NT2/D1 (cell line): ENCODE results near the gene CCT5.

ENCODE experiments used
- DNase-seq: peaks from one replicate; pipeline ENCODE4 v3.0.0-alpha.2; 2011; ENCODE audit warnings: low read depth, low spot score
- H3K27me3 ChIP-seq: 2 replicates; pipeline ENCODE4 v1.6.0; 2011; ENCODE audit warnings: mild to moderate bottlenecking; ENCODE audit not compliant: insufficient read length, insufficient read depth
- H3K36me3 ChIP-seq: 2 replicates; pipeline ENCODE4 v1.6.1; 2011; ENCODE audit warnings: mild to moderate bottlenecking, low read length, mixed read lengths; ENCODE audit not compliant: insufficient read depth, insufficient read length
- H3K4me1 ChIP-seq: 2 replicates; pipeline ENCODE4 v1.5.1; 2011; ENCODE audit not compliant: insufficient read depth, insufficient read length
- H3K4me3 ChIP-seq: 2 replicates; pipeline ENCODE4 v1.5.1; 2011; ENCODE audit warnings: low read depth; ENCODE audit not compliant: insufficient read length
- H3K9ac ChIP-seq: 2 replicates; pipeline ENCODE4 v1.6.0; 2011; ENCODE audit warnings: low read depth; ENCODE audit not compliant: insufficient read length
- H3K9me3 ChIP-seq: 2 replicates; pipeline ENCODE4 v1.5.1; 2011; ENCODE audit warnings: mild to moderate bottlenecking, low read length; ENCODE audit not compliant: insufficient read depth
- SUZ12 ChIP-seq: IDR thresholded peaks from 2 replicates; pipeline ENCODE4 v1.6.1; 2011; ENCODE audit not compliant: insufficient read length, insufficient read depth; ENCODE audit errors: extremely low read depth
- YY1 ChIP-seq: IDR thresholded peaks from 2 replicates; pipeline ENCODE4 v1.6.1; 2011; ENCODE audit not compliant: insufficient read length, insufficient read depth
- ZNF274 ChIP-seq: IDR thresholded peaks from 2 replicates; pipeline ENCODE4 v1.6.1; 2011; ENCODE audit warnings: mild to moderate bottlenecking, low read depth, low read length

Gene CCT5

DNA sequence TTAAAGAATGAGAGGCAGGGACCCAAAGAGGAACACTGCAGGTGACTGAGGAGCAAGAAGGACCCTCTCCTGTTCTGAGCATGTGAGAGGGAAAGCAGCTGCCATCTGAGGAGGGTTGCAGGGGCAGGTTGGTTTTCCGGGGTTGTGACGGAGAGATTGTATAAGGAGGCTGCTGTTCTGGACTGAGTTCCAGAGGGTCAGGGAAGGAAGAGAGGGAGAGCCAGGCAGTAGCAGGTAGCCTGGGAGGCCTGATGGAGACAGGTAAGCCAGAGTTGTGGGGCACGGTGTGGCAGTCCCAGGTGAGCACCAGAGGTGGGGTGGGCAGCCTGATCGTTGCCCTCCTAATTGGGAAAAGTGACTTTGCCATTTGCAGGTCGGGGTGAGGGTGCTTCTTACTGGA lies 9.8 kb downstream of the CCT5 start:
- TF ChIP-seq YY1 = no peak
- no peak for TF ChIP-seq SUZ12
- TF ChIP-seq ZNF274 = no peak
- no peak overlapping the region for H3K9ac ChIP-seq
- H3K9me3 ChIP-seq = no peaks in the 10 kb centered on the region
- peaks cover 98% of the 10 kb centered on the region for H3K36me3 ChIP-seq
- H3K4me1 ChIP-seq = peaks cover 2% of the 10 kb centered on the region
- DNase-seq = no peak
- H3K4me3 ChIP-seq = no peak overlapping the region
- no peaks in the 10 kb centered on the region for H3K27me3 ChIP-seq

- no peak for DNase-seq
- H3K36me3 ChIP-seq = peaks cover 95% of the 10 kb centered on the region
- no peaks in the 10 kb centered on the region for H3K9me3 ChIP-seq
Observed at GRCh38 chr5:10261065-10261464, 11.0 kb downstream of the CCT5 start.

DNA sequence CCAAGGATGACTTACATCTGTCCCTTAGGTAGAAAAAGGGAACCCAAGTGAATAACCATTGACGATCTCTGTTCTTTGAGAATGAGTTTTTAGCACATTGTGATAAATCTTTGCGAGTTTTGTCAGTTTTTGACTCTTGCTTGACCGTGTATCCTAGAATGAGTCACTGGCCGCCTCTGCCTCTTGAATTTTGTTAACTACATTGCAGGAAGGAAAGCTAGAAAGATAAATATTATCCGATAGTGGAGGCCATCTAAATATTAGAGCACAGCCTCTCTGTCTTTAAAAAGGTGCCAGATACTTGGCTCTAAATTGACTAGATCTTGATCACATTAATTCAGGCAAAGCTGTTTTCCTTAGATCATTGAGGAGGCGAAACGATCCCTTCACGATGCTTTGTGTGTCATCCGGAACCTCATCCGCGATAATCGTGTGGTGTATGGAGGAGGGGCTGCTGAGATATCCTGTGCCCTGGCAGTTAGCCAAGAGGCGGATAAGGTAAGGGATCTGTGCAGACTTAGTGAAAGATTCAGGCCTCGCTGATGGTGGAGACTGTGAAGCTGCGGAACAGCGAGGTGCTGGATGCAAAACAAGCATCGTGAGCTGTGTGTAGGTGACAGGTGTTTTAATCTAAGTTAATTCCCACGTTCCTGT lies 12.2 kb downstream of the CCT5 start:
- Histone ChIP-seq H3K36me3 (peaks cover 84% of the 10 kb centered on the region), H3K4me1 (peaks cover 2% of the 10 kb centered on the region)
- TF ChIP-seq ZNF274 (no peak), YY1 (no peak), SUZ12 (no peak)

More at GRCh38 chr5:10261065-10261464, 11.0 kb downstream of the CCT5 start:
- peaks cover 2% of the 10 kb centered on the region for H3K4me1 ChIP-seq
- H3K4me3 ChIP-seq = no peak overlapping the region
- TF ChIP-seq SUZ12 (no peak), YY1 (no peak)
- H3K27me3 ChIP-seq = no peaks in the 10 kb centered on the region
- no peak overlapping the region for H3K9ac ChIP-seq

GRCh38 chr5:10262995-10263394 lies 12.9 kb downstream of the CCT5 start:
- H3K27me3 ChIP-seq = no peaks in the 10 kb centered on the region
- H3K36me3 ChIP-seq = peaks cover 76% of the 10 kb centered on the region
- TF ChIP-seq YY1 (no peak), SUZ12 (no peak), ZNF274 (no peak)
- no peak for DNase-seq
- H3K9me3 ChIP-seq = no peaks in the 10 kb centered on the region
- peaks cover 1% of the 10 kb centered on the region for H3K4me1 ChIP-seq
- H3K4me3 ChIP-seq = no peak overlapping the region
- H3K9ac ChIP-seq = no peak overlapping the region

More for the DNA sequence above, 12.2 kb downstream of the CCT5 start:
- no peak for DNase-seq
- H3K9me3 ChIP-seq = no peaks in the 10 kb centered on the region
- no peak overlapping the region for H3K4me3 ChIP-seq
- no peak overlapping the region for H3K9ac ChIP-seq
- no peaks in the 10 kb centered on the region for H3K27me3 ChIP-seq

GRCh38 chr5:10264604-10265003 lies 14.5 kb downstream of the CCT5 start:
- Histone ChIP-seq H3K4me3 (no peak overlapping the region), H3K9me3 (no peaks in the 10 kb centered on the region), H3K27me3 (no peaks in the 10 kb centered on the region), H3K9ac (no peak overlapping the region), H3K36me3 (peaks cover 60% of the 10 kb centered on the region), H3K4me1 (no peaks in the 10 kb centered on the region)
- no peak for DNase-seq
- no peak for TF ChIP-seq SUZ12
- TF ChIP-seq ZNF274 = no peak
- TF ChIP-seq YY1 = no peak

DNA sequence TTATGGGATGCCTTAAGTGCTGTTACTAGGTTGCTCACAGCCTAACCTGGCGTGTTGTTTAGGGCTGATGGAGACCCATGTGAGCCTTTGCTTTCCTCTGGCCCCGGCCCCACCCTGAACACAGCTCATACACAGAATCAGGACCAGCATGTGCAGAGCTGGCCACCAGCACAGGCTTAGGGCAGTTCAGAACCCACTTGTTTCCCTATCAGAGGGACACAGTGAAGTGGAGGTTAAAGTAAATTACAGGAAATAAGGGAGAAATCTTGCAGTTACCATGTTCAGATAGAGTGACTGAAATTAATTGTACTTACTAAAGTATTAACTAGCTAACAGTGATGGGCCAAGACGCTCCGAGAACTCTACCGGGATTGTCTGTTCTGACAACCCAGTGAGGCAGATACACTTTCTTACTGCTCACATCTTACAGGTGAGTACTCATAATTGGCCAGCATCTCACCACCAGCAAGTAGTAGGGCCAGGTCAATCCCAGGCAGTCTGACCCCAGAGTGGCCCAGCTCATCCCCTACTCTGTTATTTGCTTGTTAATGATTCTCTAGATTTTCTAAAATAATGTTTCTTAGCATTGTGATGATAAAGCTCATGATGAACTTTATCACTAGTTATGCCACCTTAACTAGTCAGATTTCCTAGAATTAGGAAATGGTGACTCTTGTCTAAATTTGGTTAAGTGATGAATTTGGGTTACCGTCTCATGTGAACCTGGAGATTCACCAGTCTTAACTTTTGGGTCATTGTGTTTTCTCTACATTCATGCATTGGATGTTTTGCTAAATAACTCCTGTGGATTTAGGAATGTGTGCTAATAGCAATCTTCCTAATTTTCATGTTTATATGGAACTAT lies 15.4 kb downstream of the CCT5 start:
- DNase-seq = no peak
- TF ChIP-seq ZNF274 = no peak
- no peak for TF ChIP-seq YY1
- TF ChIP-seq SUZ12 = no peak
- Histone ChIP-seq H3K9me3 (no peaks in the 10 kb centered on the region), H3K9ac (no peak overlapping the region), H3K36me3 (peaks cover 51% of the 10 kb centered on the region), H3K4me1 (no peaks in the 10 kb centered on the region), H3K27me3 (no peaks in the 10 kb centered on the region), H3K4me3 (no peak overlapping the region)

GRCh38 chr5:10266137-10266536 lies 16.1 kb downstream of the CCT5 start:
- TF ChIP-seq YY1 (no peak), ZNF274 (no peak), SUZ12 (no peak)
- no peaks in the 10 kb centered on the region for H3K27me3 ChIP-seq
- no peak for DNase-seq
- H3K4me1 ChIP-seq = no peaks in the 10 kb centered on the region
- peaks cover 45% of the 10 kb centered on the region for H3K36me3 ChIP-seq
- no peaks in the 10 kb centered on the region for H3K9me3 ChIP-seq
- H3K4me3 ChIP-seq = no peak overlapping the region
- no peak overlapping the region for H3K9ac ChIP-seq
